H1 (cell line): ENCODE data around the gene RAI14. TPM values are rescaled to one million over a fixed set of nuclear protein-coding genes. Genes with fewer than 3 reads are reported as not detected.

ENCODE experiments used
- CTCF ChIA-PET: fragments of 300-600 bp; sonication (Branson Sonifier 250); formaldehyde crosslinking; loops from one replicate; lab custom pipeline; 2021; ENCODE audit not compliant: partially characterized antibody; lab: Charles Lee
- POLR2A ChIA-PET: fragments of 300-600 bp; sonication (Branson Sonifier 250); formaldehyde crosslinking; loops from one replicate; lab custom pipeline; 2021; ENCODE audit warnings: inconsistent platforms; ENCODE audit not compliant: partially characterized antibody; lab: Charles Lee
- DNase-seq, 2 experiments: peaks; one replicate each; pipeline versions ENCODE4 v3.0.0 to v3.0.0-alpha.2; 2010 to 2022; ENCODE audit warnings: low spot score in 2 of 2, low read depth in 1 of 2, mixed read lengths in 1 of 2
- FAIRE-seq: peaks from 2 replicates; lab custom pipeline; 2011; peaks lifted over from hg19 to GRCh38; lab: Jason Lieb, UNC
- H2AFZ ChIP-seq: 2 replicates; pipeline ENCODE4 v1.8.1; 2012; ENCODE audit warnings: low read length, inconsistent platforms
- H2AK5ac ChIP-seq: 2 replicates; pipeline ENCODE4 v1.6.1; 2013; ENCODE audit warnings: low read depth, low read length
- H2BK120ac ChIP-seq: replicated peaks from 2 replicates; pipeline ENCODE3; 2013; ENCODE audit warnings: low read depth, low read length, inconsistent platforms
- H2BK12ac ChIP-seq: 2 replicates; pipeline ENCODE4 v1.6.1; 2013; ENCODE audit warnings: low read depth, low read length
- H2BK15ac ChIP-seq: 2 replicates; pipeline ENCODE4 v1.6.1; 2013; ENCODE audit warnings: low read length
- H2BK20ac ChIP-seq: 2 replicates; pipeline ENCODE4 v1.6.1; 2013; ENCODE audit warnings: low read length
- H2BK5ac ChIP-seq: 2 replicates; pipeline ENCODE4 v1.6.1; 2013; ENCODE audit warnings: low read depth, low read length
- H3K14ac ChIP-seq: 2 replicates; pipeline ENCODE4 v1.6.1; 2013; ENCODE audit warnings: inconsistent platforms; ENCODE audit not compliant: insufficient read length
- H3K18ac ChIP-seq: 2 replicates; pipeline ENCODE4 v1.6.1; 2013; ENCODE audit warnings: low read length; ENCODE audit errors: extremely low read depth
- H3K23ac ChIP-seq: 2 replicates; pipeline ENCODE4 v1.6.1; 2013; ENCODE audit warnings: inconsistent platforms; ENCODE audit not compliant: insufficient read length
- H3K23me2 ChIP-seq: 2 replicates; pipeline ENCODE4 v1.6.1; 2013; ENCODE audit warnings: low read depth, low read length
- H3K27ac ChIP-seq: 2 replicates; pipeline ENCODE4 v1.6.1; 2011; ENCODE audit warnings: low read depth, low read length, inconsistent platforms
- H3K27me3 ChIP-seq, 4 experiments: replicated peaks in 1 of 4; 1 replicate in 1 of 4; 2 replicates in 3 of 4; pipeline versions ENCODE4 v1.6.1 to v1.8.1; 2011 to 2013; ENCODE audit warnings: low read length in 3 of 4, mild to moderate bottlenecking in 3 of 4, inconsistent platforms in 2 of 4, mixed read lengths in 2 of 4, moderate library complexity in 1 of 4; ENCODE audit not compliant: control insufficient read depth in 3 of 4, insufficient read depth in 3 of 4; ENCODE audit errors: extremely low read depth in 1 of 4
- H3K36me3 ChIP-seq, 4 experiments: 2 replicates each; pipeline versions ENCODE4 v1.6.1 to v1.8.1; 2011 to 2013; ENCODE audit warnings: mild to moderate bottlenecking in 4 of 4, low read length in 3 of 4, moderate library complexity in 2 of 4, control low read depth in 1 of 4, inconsistent platforms in 1 of 4; ENCODE audit not compliant: insufficient read depth in 4 of 4, control insufficient read depth in 2 of 4
- H3K4ac ChIP-seq: replicated peaks from 2 replicates; pipeline ENCODE3; 2013; ENCODE audit warnings: low read length, low read depth, mixed read lengths, inconsistent platforms; ENCODE audit not compliant: insufficient read length
- H3K4me1 ChIP-seq, 4 experiments: replicated peaks in 1 of 4; 1 replicate in 1 of 4; 2 replicates in 3 of 4; pipeline versions ENCODE4 v1.6.1 to v1.8.1; 2011 to 2013; ENCODE audit warnings: low read length in 3 of 4, inconsistent platforms in 2 of 4, mixed read lengths in 1 of 4; ENCODE audit not compliant: insufficient read depth in 4 of 4, control insufficient read depth in 3 of 4
- H3K4me2 ChIP-seq, 2 experiments: 2 replicates each; pipeline versions ENCODE4 v1.6.1 to v1.8.1; 2011 to 2013; ENCODE audit warnings: low read depth in 2 of 2, low read length in 2 of 2, control low read depth in 1 of 2, inconsistent platforms in 1 of 2, mild to moderate bottlenecking in 1 of 2; ENCODE audit not compliant: insufficient read depth in 1 of 2
- H3K4me3 ChIP-seq, 4 experiments: fragments of 200-600, 300-600 bp in 1 of 4; sonication (generic), shearing (Covaris generic), sonication (Bioruptor Twin) in 1 of 4; 2 replicates each; pipeline versions ENCODE4 v1.5.1 to v1.8.1; 2011 to 2016; ENCODE audit warnings: low read length in 4 of 4, low read depth in 3 of 4, control low read depth in 2 of 4, inconsistent platforms in 2 of 4, mild to moderate bottlenecking in 2 of 4, mixed read lengths in 1 of 4, moderate library complexity in 1 of 4; ENCODE audit not compliant: insufficient read depth in 2 of 4; ENCODE audit errors: extremely low read depth in 1 of 4
- H3K56ac ChIP-seq: replicated peaks from 2 replicates; pipeline ENCODE3; 2013; ENCODE audit warnings: low read depth, mild to moderate bottlenecking, mixed read lengths, low read length, inconsistent platforms; ENCODE audit not compliant: insufficient read length
- H3K79me1 ChIP-seq: 2 replicates; pipeline ENCODE4 v1.6.1; 2013; ENCODE audit warnings: low read depth, low read length, control low read depth
- H3K79me2 ChIP-seq, 2 experiments: 2 replicates each; pipeline versions ENCODE4 v1.6.1 to v1.8.1; 2012 to 2013; ENCODE audit warnings: low read length in 2 of 2, mild to moderate bottlenecking in 2 of 2, inconsistent platforms in 1 of 2; ENCODE audit not compliant: insufficient read depth in 2 of 2, control insufficient read depth in 1 of 2
- H3K9ac ChIP-seq, 4 experiments: replicated peaks in 1 of 4; 1 replicate in 1 of 4; 2 replicates in 3 of 4; pipeline versions ENCODE4 v1.6.1 to v1.8.1; 2011 to 2013; ENCODE audit warnings: low read depth in 3 of 4, low read length in 3 of 4, control low read depth in 2 of 4, mild to moderate bottlenecking in 2 of 4, moderate library complexity in 2 of 4, inconsistent platforms in 1 of 4; ENCODE audit errors: extremely low read depth in 1 of 4
- H3K9me3 ChIP-seq, 2 experiments: 2 replicates each; pipeline versions ENCODE4 v1.6.1 to v1.8.1; 2012 to 2013; ENCODE audit warnings: mild to moderate bottlenecking in 2 of 2, moderate library complexity in 2 of 2, control low read depth in 1 of 2, inconsistent platforms in 1 of 2, low read depth in 1 of 2, low read length in 1 of 2, mixed read lengths in 1 of 2; ENCODE audit not compliant: insufficient read depth in 2 of 2
- H4K20me1 ChIP-seq, 2 experiments: replicated peaks in 1 of 2; 2 replicates each; pipeline versions ENCODE3 to v1.8.1; 2011 to 2013; ENCODE audit warnings: inconsistent platforms in 2 of 2, low read length in 2 of 2, mild to moderate bottlenecking in 1 of 2; ENCODE audit not compliant: insufficient read depth in 2 of 2, control insufficient read depth in 1 of 2
- H4K5ac ChIP-seq: 2 replicates; pipeline ENCODE4 v1.6.1; 2013; ENCODE audit warnings: low read length, low read depth, mixed read lengths, inconsistent platforms; ENCODE audit not compliant: insufficient read length
- H4K8ac ChIP-seq: 2 replicates; pipeline ENCODE4 v1.8.0; 2013; ENCODE audit warnings: mild to moderate bottlenecking, moderate library complexity, low read length, inconsistent platforms; ENCODE audit not compliant: insufficient read depth; ENCODE audit errors: extremely low read depth
- H4K91ac ChIP-seq: replicated peaks from 2 replicates; pipeline ENCODE3; 2013; ENCODE audit warnings: low read length, mixed read lengths, inconsistent platforms; ENCODE audit not compliant: insufficient read length
- CEBPB ChIP-seq: IDR thresholded peaks from 2 replicates; pipeline ENCODE4 v1.6.1; 2012; ENCODE audit warnings: low read depth, low read length
- EGR1 ChIP-seq: IDR thresholded peaks from 2 replicates; pipeline ENCODE4 v1.6.1; 2011; ENCODE audit warnings: low read depth, low read length, borderline replicate concordance
- GTF2F1 ChIP-seq: IDR thresholded peaks from 2 replicates; pipeline ENCODE4 v1.6.1; 2012; ENCODE audit warnings: low read depth, low read length, improper control_type of control experiment, borderline replicate concordance
- WGBS, 2 experiments: shearing (Covaris generic) in 1 of 2; methylation state at CpG; one replicate each; pipeline versions ENCODE4 v1.1.6 to v1.1.7; 2013 to 2015; ENCODE audit warnings: low lambda C conversion rate in 2 of 2, mixed read lengths in 2 of 2, inconsistent platforms in 1 of 2, low coverage in 1 of 2, missing lambda C conversion rate in 1 of 2; ENCODE audit not compliant: insufficient replicate concordance in 2 of 2, insufficient coverage in 1 of 2, insufficient read length in 1 of 2; ENCODE audit errors: extremely low coverage in 1 of 2, missing lambda C conversion rate in 1 of 2; 5-methylcytosine and 5-hydroxymethylcytosine counted together
- polyA plus RNA-seq, 7 experiments: library from polyadenylated mRNA; depleted of rRNA in 3 of 7; stranded (reverse) in 5 of 7; unstranded in 2 of 7; fragments of >200 nt in 5 of 7; fragments of 200-250 nt in 2 of 7; gene quantifications; 1 replicate in 5 of 7; 2 replicates in 1 of 7; 4 replicates in 1 of 7; pipeline versions ENCODE4 v1.2.1 to v1.2.3, GENCODE V29; 2011 to 2013; ENCODE audit warnings: missing spikeins in 2 of 7, mixed read lengths in 2 of 7
- total RNA-seq: library from RNA; stranded (reverse); fragmentation: NEBNext Ultra II Directional; extraction: Animal tissue kit (Norgen Biotek cat#: 25700); gene quantifications from 2 replicates; pipeline ENCODE4 v1.2.1, GENCODE V29; 2021

Gene RAI14
- total and polyA plus RNA-seq, 2 of the 8 experiments (the other 6 are each of a cell fraction or from before 2014, with no cell fraction given), result 48.4 to 210 TPM

- Histone ChIP-seq H3K79me2 (peaks cover 0 to 64% of the 10 kb centered on the region in 2 experiments; a peak in 2 of 4 replicates), H3K4me1 (no peaks in the 10 kb centered on the region)
Observed at GRCh38 chr5:34765662-34766061, 109.5 kb downstream of the RAI14 start.

More at GRCh38 chr5:34765662-34766061, 109.5 kb downstream of the RAI14 start:
- Histone ChIP-seq H2BK120ac (no peak overlapping the region), H3K79me1 (peaks cover 2% of the 10 kb centered on the region; the same call in 1 of the 2 replicates), H3K36me3 (peaks cover 4 to 58% (median 18%) of the 10 kb centered on the region in 4 experiments), H2BK12ac (no peak overlapping the region), H3K4ac (no peak overlapping the region), H3K14ac (no peak overlapping the region), H2AFZ (no peak overlapping the region), H3K23me2 (peaks cover 2% of the 10 kb centered on the region; the same call in 1 of the 2 replicates), H3K27me3 (no peaks in the 10 kb centered on the region), H4K20me1 (peaks cover 0 to 2% of the 10 kb centered on the region in 2 experiments), H3K4me2 (no peak overlapping the region), H3K23ac (no peak overlapping the region), H2AK5ac (no peak overlapping the region), H4K5ac (no peak overlapping the region), H3K18ac (no peak overlapping the region), H3K27ac (no peak overlapping the region), H2BK20ac (no peak overlapping the region), H3K9me3 (peaks cover 0 to 8% of the 10 kb centered on the region in 2 experiments; a peak in 2 of 4 replicates), H4K91ac (no peak overlapping the region), H3K9ac (no peak overlapping the region), H2BK5ac (no peak overlapping the region), H2BK15ac (no peak overlapping the region), H3K4me3 (no peak overlapping the region), H4K8ac (no peak overlapping the region), H3K56ac (no peak overlapping the region)
- 100% methylated on average over 1 of the region's 1 CpG; no CpG with 5 or more reads in 1 of the 2 experiments for WGBS, 2 experiments
- ChIA-PET POLR2A (no interaction called here), CTCF (no interaction called here)
- DNase-seq, result no peak
- TF ChIP-seq CEBPB (no peak), GTF2F1 (no peak), EGR1 (no peak)
- FAIRE-seq, result no peak
